Measurements from ENCODE around the gene QSOX2. TPM values are rescaled to one million over a fixed set of nuclear protein-coding genes. Genes with fewer than 3 reads are reported as not detected.

The QSOX2 gene
- total RNA-seq, 2 donors from 2014 or later, result 8.8 to 22.7 TPM

DNA sequence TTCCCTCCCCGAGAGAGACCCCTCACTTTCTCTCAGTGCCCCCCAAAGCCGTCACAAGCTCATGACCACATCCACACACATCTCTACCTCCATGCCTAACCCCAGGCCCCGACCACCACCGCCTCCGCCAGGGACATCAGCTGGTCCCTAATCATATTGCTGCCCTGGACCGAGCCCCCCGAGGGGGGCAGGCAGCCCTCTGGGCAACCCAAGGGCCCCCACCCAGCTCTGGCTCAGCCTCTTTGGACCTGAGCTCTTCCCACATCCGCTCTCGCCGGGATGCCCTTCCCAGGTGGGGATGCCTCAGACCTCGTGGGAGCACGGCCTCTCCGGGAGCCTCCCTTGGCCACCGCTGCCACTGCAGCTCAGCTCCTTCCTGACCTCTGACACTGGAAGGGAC lies 59.2 kb downstream of the QSOX2 start:
- Histone ChIP-seq H3K36me3 (replicated peaks in 1 of 2; ENCODE audit: insufficient read depth in 1 of 2, low read depth in 2 of 2) (no peaks in the 10 kb centered on the region), H3K27me3 (no peaks in the 10 kb centered on the region), H3K4me3 (no peak overlapping the region), H3K27ac (no peak overlapping the region), H3K9me3 (no peaks in the 10 kb centered on the region), H3K4me1 (no peaks in the 10 kb centered on the region)
- no peak for ATAC-seq
- DNase-seq, result no peak
- intact Hi-C loops (cut with DNase I), result no loop called here
- TF ChIP-seq, protein P1, sequence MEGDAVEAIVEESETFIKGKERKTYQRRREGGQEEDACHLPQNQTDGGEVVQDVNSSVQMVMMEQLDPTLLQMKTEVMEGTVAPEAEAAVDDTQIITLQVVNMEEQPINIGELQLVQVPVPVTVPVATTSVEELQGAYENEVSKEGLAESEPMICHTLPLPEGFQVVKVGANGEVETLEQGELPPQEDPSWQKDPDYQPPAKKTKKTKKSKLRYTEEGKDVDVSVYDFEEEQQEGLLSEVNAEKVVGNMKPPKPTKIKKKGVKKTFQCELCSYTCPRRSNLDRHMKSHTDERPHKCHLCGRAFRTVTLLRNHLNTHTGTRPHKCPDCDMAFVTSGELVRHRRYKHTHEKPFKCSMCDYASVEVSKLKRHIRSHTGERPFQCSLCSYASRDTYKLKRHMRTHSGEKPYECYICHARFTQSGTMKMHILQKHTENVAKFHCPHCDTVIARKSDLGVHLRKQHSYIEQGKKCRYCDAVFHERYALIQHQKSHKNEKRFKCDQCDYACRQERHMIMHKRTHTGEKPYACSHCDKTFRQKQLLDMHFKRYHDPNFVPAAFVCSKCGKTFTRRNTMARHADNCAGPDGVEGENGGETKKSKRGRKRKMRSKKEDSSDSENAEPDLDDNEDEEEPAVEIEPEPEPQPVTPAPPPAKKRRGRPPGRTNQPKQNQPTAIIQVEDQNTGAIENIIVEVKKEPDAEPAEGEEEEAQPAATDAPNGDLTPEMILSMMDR (IDR thresholded peaks at IDR 0.05), result no peak
- no peak for TF ChIP-seq POLR2A (IDR thresholded peaks at IDR 0.05)
- WGBS, 2 donors, result 50 to 59% methylated on average over 13 to 14 of the region's 14 CpGs

- 57% methylated on average over 16 to 19 of the region's 32 CpGs for WGBS, 2 donors
- intact Hi-C loops (cut with DNase I), result no loop called here
- H3K27me3 ChIP-seq, result no peaks in the 10 kb centered on the region
- H3K27ac ChIP-seq, result no peak overlapping the region
- no peak for DNase-seq
- no peaks in the 10 kb centered on the region for H3K36me3 ChIP-seq (replicated peaks in 1 of 2; ENCODE audit: insufficient read depth in 1 of 2, low read depth in 2 of 2)
- TF ChIP-seq, protein P1 (IDR thresholded peaks at IDR 0.05), result no peak
- no peak for TF ChIP-seq POLR2A (IDR thresholded peaks at IDR 0.05)
- no peaks in the 10 kb centered on the region for H3K4me1 ChIP-seq
- H3K9me3 ChIP-seq, result no peaks in the 10 kb centered on the region
- ATAC-seq, result no peak
- H3K4me3 ChIP-seq, result no peak overlapping the region
Observed at GRCh38 chr9:136185596-136186366, 59.8 kb downstream of the QSOX2 start.

DNA sequence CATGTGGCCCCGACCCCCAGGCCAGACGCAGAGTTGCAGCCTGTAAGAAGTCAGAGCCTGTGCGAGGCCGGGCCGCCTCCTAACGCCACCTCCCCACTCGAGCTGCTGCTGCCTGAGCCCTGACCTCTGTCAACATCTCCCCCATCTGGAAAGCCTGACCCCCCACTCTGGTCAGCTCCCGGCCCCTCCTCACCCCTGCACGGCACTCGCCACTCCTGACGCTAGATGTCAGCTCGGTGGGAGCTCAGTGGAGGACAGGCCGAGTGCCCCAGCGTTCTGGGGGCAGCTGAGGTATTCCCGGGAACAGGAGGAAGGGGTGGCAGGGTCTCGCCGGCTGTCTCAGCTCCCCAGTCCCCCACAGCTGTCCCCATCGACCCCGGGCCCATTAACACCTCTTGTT lies 60.5 kb downstream of the QSOX2 start:
- no peak for TF ChIP-seq POLR2A (IDR thresholded peaks at IDR 0.05)
- TF ChIP-seq, protein P1 (IDR thresholded peaks at IDR 0.05), result no peak
- Histone ChIP-seq H3K27ac (no peak overlapping the region), H3K9me3 (no peaks in the 10 kb centered on the region), H3K27me3 (no peaks in the 10 kb centered on the region), H3K4me3 (no peak overlapping the region), H3K4me1 (no peaks in the 10 kb centered on the region), H3K36me3 (replicated peaks in 1 of 2; ENCODE audit: insufficient read depth in 1 of 2, low read depth in 2 of 2) (no peaks in the 10 kb centered on the region)
- intact Hi-C loops (cut with DNase I), result no loop called here
- no peak for DNase-seq
- no peak for ATAC-seq
- WGBS, 2 donors, result 19 to 34% methylated on average over 6 to 18 of the region's 19 CpGs

DNA sequence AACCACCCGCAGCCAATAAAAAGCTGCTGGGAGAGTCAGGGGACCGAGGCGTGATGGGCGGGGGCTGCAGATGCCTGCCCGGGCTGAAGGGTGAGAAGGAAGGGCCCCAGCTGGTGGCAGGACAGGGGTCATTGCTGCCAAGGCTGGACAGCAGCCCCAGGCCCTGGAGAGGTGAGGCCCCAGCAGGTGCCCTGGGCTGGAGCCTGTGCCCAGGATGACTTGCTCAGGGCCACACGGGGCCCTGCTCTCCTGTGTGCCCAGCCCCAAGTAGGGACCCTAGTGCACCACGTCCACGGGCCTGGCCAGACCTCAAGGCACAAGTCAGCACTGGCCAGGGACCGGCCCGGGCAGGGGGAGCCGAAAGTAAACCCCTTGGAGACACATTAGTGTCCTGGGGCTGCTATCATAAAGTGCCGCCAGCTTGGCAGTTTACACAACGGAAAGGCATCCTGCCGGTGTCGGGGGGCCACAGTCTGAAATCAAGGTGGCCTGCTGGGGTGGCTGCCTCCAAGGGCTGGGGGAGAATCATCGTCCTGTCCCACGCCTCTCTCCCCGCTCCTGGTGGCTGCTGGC lies 62.7 kb downstream of the QSOX2 start:
- no peaks in the 10 kb centered on the region for H3K27me3 ChIP-seq
- no peaks in the 10 kb centered on the region for H3K4me1 ChIP-seq
- DNase-seq (no peak), ATAC-seq (no peak)
- H3K27ac ChIP-seq, result no peak overlapping the region
- no peak for TF ChIP-seq POLR2A (IDR thresholded peaks at IDR 0.05)
- TF ChIP-seq, protein P1 (IDR thresholded peaks at IDR 0.05), result no peak
- WGBS, 2 donors, result 74 to 93% methylated on average over 6 to 15 of the region's 18 CpGs
- H3K9me3 ChIP-seq, result no peaks in the 10 kb centered on the region
- H3K36me3 ChIP-seq (replicated peaks in 1 of 2; ENCODE audit: insufficient read depth in 1 of 2, low read depth in 2 of 2), result no peaks in the 10 kb centered on the region
- H3K4me3 ChIP-seq, result no peak overlapping the region
- intact Hi-C loops (cut with DNase I), result no loop called here

DNA sequence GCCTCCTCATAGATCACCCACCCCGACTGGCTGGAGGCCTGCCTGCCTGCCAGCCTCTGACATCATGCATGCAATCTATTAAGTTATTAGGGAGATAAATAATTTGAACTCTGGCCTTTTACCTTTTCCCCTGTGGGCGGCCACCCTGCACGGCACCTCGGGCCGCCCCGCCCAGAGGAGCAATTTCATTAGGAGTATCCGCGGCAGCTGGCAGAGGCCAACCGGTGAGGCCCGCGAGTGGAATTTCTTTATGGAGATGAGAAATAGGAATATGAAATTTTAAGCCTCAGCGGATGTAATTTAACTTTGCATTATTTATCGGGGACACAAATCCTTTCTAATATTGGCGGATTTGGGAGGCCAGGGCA lies 63.2 kb downstream of the QSOX2 start:
- WGBS, 2 donors, result 65 to 76% methylated on average over 13 to 14 of the region's 14 CpGs
- Histone ChIP-seq H3K27me3 (no peaks in the 10 kb centered on the region), H3K27ac (no peak overlapping the region), H3K4me1 (no peaks in the 10 kb centered on the region), H3K36me3 (replicated peaks in 1 of 2; ENCODE audit: insufficient read depth in 1 of 2, low read depth in 2 of 2) (no peaks in the 10 kb centered on the region), H3K9me3 (no peaks in the 10 kb centered on the region), H3K4me3 (no peak overlapping the region)
- ATAC-seq (no peak), DNase-seq (no peak)
- TF ChIP-seq, protein P1 (IDR thresholded peaks at IDR 0.05), result no peak
- TF ChIP-seq POLR2A (IDR thresholded peaks at IDR 0.05), result no peak
- intact Hi-C loops (cut with DNase I), result no loop called here

Measured in body of pancreas (tissue), 4 donors.